ENCODE data around the gene COLQ. TPM values are rescaled to one million over a fixed set of nuclear protein-coding genes. Genes with fewer than 3 reads are reported as not detected.
A peak's percentile ranks its signal among the peaks of the same experiment; 100 is the strongest.

Gene COLQ
- total RNA-seq, 1 donor from 2014 or later = 1.2 TPM

DNA sequence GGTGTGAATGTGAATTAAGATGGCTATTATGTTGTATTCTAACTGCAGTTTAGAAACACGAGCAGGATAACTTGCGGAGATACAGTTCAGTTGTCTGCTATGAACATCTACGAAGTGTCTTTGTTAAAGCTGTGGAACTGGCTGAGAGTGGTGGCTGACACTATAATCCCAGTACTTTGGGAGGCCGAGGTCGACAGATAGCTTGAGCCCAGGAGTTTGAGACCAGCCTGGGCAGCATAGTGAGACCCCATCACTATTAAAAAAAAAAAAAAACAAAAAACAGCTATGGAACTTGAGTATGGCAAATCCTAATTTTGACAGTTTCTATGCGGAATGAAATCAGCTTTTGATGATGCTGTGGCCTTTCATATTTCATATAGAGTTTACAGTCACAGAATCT is 92.4 kb downstream of the COLQ start:
- Mint-ChIP-seq H3K4me3 (peak overlapping the region; percentile 96), H3K4me1 (peaks cover 50% of the 10 kb centered on the region), H3K27me3 (no peaks in the 10 kb centered on the region), H3K36me3 (ENCODE audit: low read depth) (peaks cover 57% of the 10 kb centered on the region), H3K9me3 (no peaks in the 10 kb centered on the region), H3K27ac (no peak overlapping the region)
- ChIA-PET POLR2A (no interaction called here), CTCF (no interaction called here)
- TF ChIP-seq, protein P1, sequence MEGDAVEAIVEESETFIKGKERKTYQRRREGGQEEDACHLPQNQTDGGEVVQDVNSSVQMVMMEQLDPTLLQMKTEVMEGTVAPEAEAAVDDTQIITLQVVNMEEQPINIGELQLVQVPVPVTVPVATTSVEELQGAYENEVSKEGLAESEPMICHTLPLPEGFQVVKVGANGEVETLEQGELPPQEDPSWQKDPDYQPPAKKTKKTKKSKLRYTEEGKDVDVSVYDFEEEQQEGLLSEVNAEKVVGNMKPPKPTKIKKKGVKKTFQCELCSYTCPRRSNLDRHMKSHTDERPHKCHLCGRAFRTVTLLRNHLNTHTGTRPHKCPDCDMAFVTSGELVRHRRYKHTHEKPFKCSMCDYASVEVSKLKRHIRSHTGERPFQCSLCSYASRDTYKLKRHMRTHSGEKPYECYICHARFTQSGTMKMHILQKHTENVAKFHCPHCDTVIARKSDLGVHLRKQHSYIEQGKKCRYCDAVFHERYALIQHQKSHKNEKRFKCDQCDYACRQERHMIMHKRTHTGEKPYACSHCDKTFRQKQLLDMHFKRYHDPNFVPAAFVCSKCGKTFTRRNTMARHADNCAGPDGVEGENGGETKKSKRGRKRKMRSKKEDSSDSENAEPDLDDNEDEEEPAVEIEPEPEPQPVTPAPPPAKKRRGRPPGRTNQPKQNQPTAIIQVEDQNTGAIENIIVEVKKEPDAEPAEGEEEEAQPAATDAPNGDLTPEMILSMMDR (IDR thresholded peaks at IDR 0.05) = no peak
- DNase-seq = no peak
- intact Hi-C loops (cut with micrococcal nuclease) = loop anchor here (5.0 to 10.0 kb wide), 2 partner anchors 386 to 482 kb away; partner anchors contain the start of gene NR2C2
- no peak for ATAC-seq (ENCODE audit: low read depth)

DNA sequence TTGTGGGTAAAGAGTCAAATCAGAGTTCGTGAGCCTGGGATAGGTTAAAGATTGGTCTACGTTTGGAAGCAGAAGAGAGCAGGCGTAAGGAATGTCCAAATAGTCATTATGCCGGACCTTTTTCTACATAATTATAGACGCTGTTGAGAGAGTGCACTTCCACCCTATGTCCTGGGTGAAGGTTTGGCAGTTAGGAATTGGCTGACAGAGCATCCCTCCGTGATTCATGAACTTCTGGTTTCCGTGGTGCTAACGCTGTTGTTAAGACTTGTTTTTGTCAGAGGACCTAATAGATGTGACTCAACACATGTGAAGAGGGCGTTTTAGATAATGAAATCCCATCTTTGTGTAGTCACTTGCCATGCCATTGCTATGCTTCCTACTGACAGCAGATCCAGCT is 93.0 kb downstream of the COLQ start:
- Mint-ChIP-seq H3K9me3 (no peaks in the 10 kb centered on the region), H3K36me3 (ENCODE audit: low read depth) (peaks cover 54% of the 10 kb centered on the region), H3K27me3 (no peaks in the 10 kb centered on the region), H3K4me3 (peak overlapping the region; percentile 96), H3K27ac (peak overlapping the region; percentile 95), H3K4me1 (peaks cover 50% of the 10 kb centered on the region)
- CTCF ChIA-PET = no interaction called here
- TF ChIP-seq, protein P1 (IDR thresholded peaks at IDR 0.05) = no peak
- POLR2A ChIA-PET = no interaction called here
- no peak for ATAC-seq (ENCODE audit: low read depth)
- no peak for DNase-seq
- intact Hi-C loops (cut with micrococcal nuclease) = loop anchor here (5.0 to 10.0 kb wide), 2 partner anchors 386 to 481 kb away; partner anchors contain the start of gene NR2C2

DNA sequence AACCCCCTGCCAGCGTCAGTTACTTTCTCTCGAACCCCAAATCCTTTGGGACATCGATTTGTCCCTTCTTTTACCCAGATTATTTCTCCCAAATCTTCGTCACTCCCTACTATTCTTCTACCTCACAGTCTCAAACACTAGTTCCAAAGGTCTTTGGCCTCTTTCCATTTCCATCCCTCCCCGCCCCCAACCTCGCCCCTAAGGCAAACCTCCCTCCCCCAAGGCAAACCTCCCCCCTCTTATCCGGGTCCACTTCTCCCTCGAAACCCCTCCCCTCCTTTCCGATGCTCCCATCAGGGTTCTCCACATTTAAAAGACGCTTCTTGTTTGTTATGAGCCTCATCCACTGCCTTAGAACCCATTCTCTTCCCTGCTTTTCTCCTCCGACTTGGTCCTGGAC is 93.5 kb downstream of the COLQ start:
- DNase-seq (no peak), ATAC-seq (ENCODE audit: low read depth) (no peak)
- POLR2A ChIA-PET = no interaction called here
- CTCF ChIA-PET = no interaction called here
- no peaks in the 10 kb centered on the region for H3K9me3 Mint-ChIP-seq
- TF ChIP-seq, protein P1 (IDR thresholded peaks at IDR 0.05) = no peak
- H3K36me3 Mint-ChIP-seq (ENCODE audit: low read depth) = peaks cover 49% of the 10 kb centered on the region
- peak overlapping the region; percentile 95 for H3K27ac Mint-ChIP-seq
- H3K27me3 Mint-ChIP-seq = no peaks in the 10 kb centered on the region
- H3K4me1 Mint-ChIP-seq = peaks cover 50% of the 10 kb centered on the region
- H3K4me3 Mint-ChIP-seq = peak overlapping the region; percentile 96
- intact Hi-C loops (cut with micrococcal nuclease) = loop anchor here (1.0 to 10.0 kb wide), 8 partner anchors 129 to 481 kb away; partner anchors contain the start of genes BTD, CAPN7, HACL1 and MRPS25

DNA sequence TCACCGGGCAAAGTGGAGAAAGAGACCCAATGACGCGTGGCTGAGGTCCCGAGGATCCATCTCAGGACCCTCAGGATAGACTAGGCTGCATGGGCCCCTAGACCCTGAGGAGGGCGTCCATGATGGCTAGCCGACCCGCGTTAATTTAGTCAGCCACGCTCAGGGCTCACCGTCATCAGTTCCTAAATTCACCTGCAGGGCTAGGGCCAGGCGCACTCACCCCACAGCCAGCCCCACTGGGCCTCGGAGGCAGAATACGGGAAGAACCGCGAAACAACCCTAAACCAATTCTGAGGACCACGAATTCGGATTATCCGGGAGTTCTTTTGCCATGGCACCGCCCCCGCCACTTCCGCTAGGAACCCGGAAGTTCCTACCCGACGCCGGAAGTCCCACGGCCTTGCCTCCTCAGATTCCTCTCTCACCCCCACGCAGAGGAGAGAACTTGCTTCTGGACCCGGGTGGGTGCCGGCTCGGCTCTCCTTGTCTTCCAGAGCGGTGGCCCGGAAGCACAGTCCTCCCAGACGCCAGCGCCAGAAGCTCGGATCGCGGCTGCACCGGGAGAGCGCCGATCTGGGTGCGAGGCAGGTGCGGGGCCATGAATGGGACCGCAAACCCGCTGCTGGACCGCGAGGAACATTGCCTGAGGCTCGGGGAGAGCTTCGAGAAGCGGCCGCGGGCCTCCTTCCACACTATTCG is 94.2 kb downstream of the COLQ start, which contains the start of the genes EAF1 and METTL6:
EAF1 (plus strand) TSS at position 417 of the 699 bp plus-strand sequence; CDS start at position 599, 182 bp downstream.
METTL6 (minus strand) TSS at position 363 of the 699 bp plus-strand sequence. CDS start 1,033 bp downstream, outside the sequence.
- peak within 1 kb of the TSS; percentile 95 for H3K27ac Mint-ChIP-seq
- H3K9me3 Mint-ChIP-seq = no peaks in the 10 kb centered on the region
- TF ChIP-seq, protein P1 (IDR thresholded peaks at IDR 0.05) = no peak
- peak; percentile 76 for DNase-seq
- ATAC-seq (ENCODE audit: low read depth) = peak; percentile 92
- H3K27me3 Mint-ChIP-seq = no peaks in the 10 kb centered on the region
- ChIA-PET CTCF (interaction anchor here (1.2 to 1.6 kb wide), 2 partner anchors 159 to 221 kb away, joined by 3 to 4 read pairs; partner anchors contain the start of gene CAPN7), POLR2A (interaction anchor here (0.8 kb wide), 1 partner anchor 156 kb away, joined by 3 read pairs; no protein-coding TSS in a partner anchor)
- peaks cover 52% of the 10 kb centered on the region for H3K36me3 Mint-ChIP-seq (ENCODE audit: low read depth)
- intact Hi-C loops (cut with micrococcal nuclease) = loop anchor here (1.0 to 10.0 kb wide), 8 partner anchors 130 to 480 kb away; partner anchors contain the start of genes BTD, CAPN7, HACL1 and MRPS25
- peaks cover 50% of the 10 kb centered on the region for H3K4me1 Mint-ChIP-seq
- H3K4me3 Mint-ChIP-seq = peak within 1 kb of the TSS; percentile 96

DNA sequence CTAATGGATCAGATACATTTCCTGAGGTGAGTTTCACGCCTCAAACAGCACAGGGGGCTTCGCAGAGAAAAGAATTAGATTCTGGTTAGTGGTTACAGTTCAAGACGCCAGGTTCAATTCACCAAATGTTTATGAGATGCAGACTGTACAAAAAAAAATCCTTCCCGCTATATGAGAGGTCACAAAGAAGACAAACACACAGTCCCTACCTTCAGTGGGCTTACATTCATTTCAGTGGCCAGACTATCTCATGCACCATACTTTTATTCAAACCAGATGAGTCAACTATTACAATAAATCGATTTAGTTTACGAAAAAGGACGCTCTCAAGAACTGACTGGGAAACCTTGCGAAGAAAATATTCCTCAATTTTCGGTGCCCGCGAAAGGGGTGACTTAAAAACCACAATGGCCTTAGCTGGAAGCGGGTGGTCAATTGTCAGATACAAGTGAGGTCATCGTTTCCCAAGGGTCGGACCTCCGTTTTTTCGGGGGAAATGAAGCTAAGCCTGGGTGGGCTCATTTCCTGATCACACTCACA is 94.9 kb downstream of the COLQ start:
- ChIA-PET POLR2A (interaction anchor here (0.8 kb wide), 1 partner anchor 155 kb away, joined by 3 read pairs; no protein-coding TSS in a partner anchor), CTCF (interaction anchor here (0.9 to 1.6 kb wide), 3 partner anchors 22 to 220 kb away, joined by 3 to 4 read pairs (median 3); partner anchors contain the start of gene CAPN7)
- DNase-seq (no peak), ATAC-seq (ENCODE audit: low read depth) (no peak)
- peak overlapping the region; percentile 95 for H3K27ac Mint-ChIP-seq
- H3K4me1 Mint-ChIP-seq = peaks cover 50% of the 10 kb centered on the region
- intact Hi-C loops (cut with micrococcal nuclease) = loop anchor here (1.0 to 10.0 kb wide), 8 partner anchors 131 to 479 kb away; partner anchors contain the start of genes BTD, CAPN7, HACL1 and MRPS25
- H3K36me3 Mint-ChIP-seq (ENCODE audit: low read depth) = peaks cover 45% of the 10 kb centered on the region
- TF ChIP-seq, protein P1 (IDR thresholded peaks at IDR 0.05) = no peak
- no peaks in the 10 kb centered on the region for H3K9me3 Mint-ChIP-seq
- H3K4me3 Mint-ChIP-seq = peak overlapping the region; percentile 96
- no peaks in the 10 kb centered on the region for H3K27me3 Mint-ChIP-seq

All from activated B cell treated with CpG ODN at 0.5 μM for 24 hours (primary cell).